Lung (tissue), 16 donors: Measurements from ENCODE around the gene CCDC38. TPM values are rescaled to one million over a fixed set of nuclear protein-coding genes. Genes with fewer than 3 reads are reported as not detected.
A peak's percentile ranks its signal among the peaks of the same experiment; 100 is the strongest.

Source experiments
- ATAC-seq: fragments of 200-7000 bp; cut with Tn5 transposase; one replicate; pipeline ENCODE4 v1.9.1; 2020; ENCODE audit warnings: moderate number of reproducible peaks; ENCODE audit not compliant: insufficient read depth, low FRiP score
- DNase-seq, 3 donors: peaks; one replicate each; pipeline ENCODE4 v3.0.0-alpha.2; 2013 to 2017
- H3K27ac ChIP-seq, 2 donors: one replicate each; pipeline ENCODE4 v1.5.1; 2013; ENCODE audit warnings: mild to moderate bottlenecking in 2 of 2, moderate library complexity in 2 of 2, control low read depth in 1 of 2, inconsistent platforms in 1 of 2, low read depth in 1 of 2, low read length in 1 of 2
- H3K27me3 ChIP-seq, 3 donors: one replicate each; pipeline ENCODE4 v1.5.1; 2013; ENCODE audit warnings: low read length in 2 of 3; ENCODE audit not compliant: control insufficient read depth in 3 of 3, insufficient read depth in 3 of 3
- H3K36me3 ChIP-seq, 4 donors: one replicate each; pipeline ENCODE4 v1.5.1; 2013; ENCODE audit warnings: low read length in 4 of 4, mild to moderate bottlenecking in 1 of 4, moderate library complexity in 1 of 4; ENCODE audit not compliant: control insufficient read depth in 4 of 4, insufficient read depth in 4 of 4
- H3K4me1 ChIP-seq, 5 donors: one replicate each; pipeline ENCODE4 v1.5.1; 2013; ENCODE audit warnings: low read length in 5 of 5, mild to moderate bottlenecking in 2 of 5, moderate library complexity in 1 of 5; ENCODE audit not compliant: control insufficient read depth in 5 of 5, insufficient read depth in 5 of 5
- H3K4me3 ChIP-seq: one replicate; pipeline ENCODE4 v1.5.1; 2013; ENCODE audit warnings: mild to moderate bottlenecking, control low read depth, moderate library complexity
- H3K9ac ChIP-seq, 2 donors: one replicate each; pipeline ENCODE4 v1.5.1; 2013; ENCODE audit warnings: low read length in 2 of 2, control low read depth in 1 of 2; ENCODE audit not compliant: insufficient read depth in 1 of 2
- H3K9me3 ChIP-seq, 4 donors: one replicate each; pipeline ENCODE4 v1.5.1; 2013; ENCODE audit warnings: low read length in 3 of 4, mild to moderate bottlenecking in 1 of 4, moderate library complexity in 1 of 4; ENCODE audit not compliant: control insufficient read depth in 4 of 4, insufficient read depth in 3 of 4
- WGBS, 2 donors: extraction: QIAGEN DNeasy Blood & Tissue Kit; methylation state at CpG; one replicate each; pipeline ENCODE4 v1.1.7; 2013; 5-methylcytosine and 5-hydroxymethylcytosine counted together
- long read RNA-seq, 5 donors: transcript quantifications; one replicate each; lab custom pipeline, GENCODE V29; 2026
- polyA plus RNA-seq, 2 donors: library from polyadenylated mRNA; stranded (reverse); fragments of 200-250 nt; gene quantifications; one replicate each; pipeline ENCODE4 v1.2.1, GENCODE V29; 2013
- total RNA-seq, 2 donors: library from RNA; depleted of rRNA in 1 of 2; stranded (reverse); fragments of >200 nt in 1 of 2; gene quantifications; one replicate each; pipeline ENCODE4 v1.2.1, GENCODE V29; 2014 to 2021
- TF ChIP-seq, protein P1 (sequence below): IDR thresholded peaks from 2 replicates; pipeline ENCODE4 v1.5.1; 2012; ENCODE audit warnings: mild to moderate bottlenecking; ENCODE audit errors: control extremely low read depth, extremely low read depth
- donor health status: control.
- donor health status: control.
- donor health status: Bipolar disorder and iron deficiency.
- donor health status: healthy.
- donor health status: DM: yes; HTN: yes; CAD: no.

Gene CCDC38
- under 1 TPM in 1 of 2 donors, not detected in 1; 0.15 TPM for total RNA-seq
- polyA plus RNA-seq = under 1 TPM; 0.04 to 0.05 TPM
- long read RNA-seq, donor 1 = 0 reads
- long read RNA-seq, donor 2 = 0 reads
- long read RNA-seq, donor 3 = 0 reads
- long read RNA-seq, donor 4 = 0 reads
- long read RNA-seq, donor 5 = 0 reads

- TF ChIP-seq, protein P1, sequence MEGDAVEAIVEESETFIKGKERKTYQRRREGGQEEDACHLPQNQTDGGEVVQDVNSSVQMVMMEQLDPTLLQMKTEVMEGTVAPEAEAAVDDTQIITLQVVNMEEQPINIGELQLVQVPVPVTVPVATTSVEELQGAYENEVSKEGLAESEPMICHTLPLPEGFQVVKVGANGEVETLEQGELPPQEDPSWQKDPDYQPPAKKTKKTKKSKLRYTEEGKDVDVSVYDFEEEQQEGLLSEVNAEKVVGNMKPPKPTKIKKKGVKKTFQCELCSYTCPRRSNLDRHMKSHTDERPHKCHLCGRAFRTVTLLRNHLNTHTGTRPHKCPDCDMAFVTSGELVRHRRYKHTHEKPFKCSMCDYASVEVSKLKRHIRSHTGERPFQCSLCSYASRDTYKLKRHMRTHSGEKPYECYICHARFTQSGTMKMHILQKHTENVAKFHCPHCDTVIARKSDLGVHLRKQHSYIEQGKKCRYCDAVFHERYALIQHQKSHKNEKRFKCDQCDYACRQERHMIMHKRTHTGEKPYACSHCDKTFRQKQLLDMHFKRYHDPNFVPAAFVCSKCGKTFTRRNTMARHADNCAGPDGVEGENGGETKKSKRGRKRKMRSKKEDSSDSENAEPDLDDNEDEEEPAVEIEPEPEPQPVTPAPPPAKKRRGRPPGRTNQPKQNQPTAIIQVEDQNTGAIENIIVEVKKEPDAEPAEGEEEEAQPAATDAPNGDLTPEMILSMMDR = no peak
- H3K27me3 ChIP-seq = peaks cover 0 to 13% (median 9%) of the 10 kb centered on the region in 3 donors
- peak; percentile 95 for ATAC-seq
- H3K9me3 ChIP-seq = no peaks in the 10 kb centered on the region
- peak within 1 kb of the TSS; percentile 76 for H3K4me3 ChIP-seq
- H3K4me1 ChIP-seq = peaks cover 0 to 8% (median 0%) of the 10 kb centered on the region in 5 donors
- DNase-seq = peak; percentile 72 to 77 (median 77)
- peak within 1 kb of the TSS in 1 of 2 donors; percentile 95 for H3K27ac ChIP-seq
- H3K9ac ChIP-seq = peak within 1 kb of the TSS; percentile 55 to 58
- WGBS, 2 donors = 0% methylated on average over 44 to 51 of the region's 51 CpGs
- H3K36me3 ChIP-seq = no peaks in the 10 kb centered on the region
Observed at GRCh38 chr12:95942524-95943329, at the start of gene CCDC38. CCDC38 (minus strand) TSS chr12:95942614; CDS start chr12:95936509, 6,105 bp downstream.

DNA sequence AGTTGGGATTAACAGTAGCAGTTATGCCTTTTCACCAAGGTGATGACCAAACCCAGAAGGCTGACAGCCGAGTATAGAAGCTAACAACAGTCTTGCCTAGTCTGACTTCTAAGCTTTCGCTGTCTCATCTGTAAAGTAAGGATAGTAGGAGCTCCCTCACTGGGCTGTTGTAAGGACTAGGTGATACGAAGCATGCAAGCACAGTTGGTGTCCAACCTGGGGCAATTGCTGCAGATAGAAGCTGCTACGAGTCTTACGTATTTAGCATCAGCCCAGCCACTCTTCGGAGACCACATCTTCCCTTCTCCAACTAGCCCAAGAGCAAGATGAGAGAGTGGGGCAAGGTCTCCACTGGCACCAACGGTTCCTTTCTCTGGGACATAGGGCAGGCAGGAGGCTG, 47.7 kb upstream of the CCDC38 start:
- H3K9me3 ChIP-seq = no peaks in the 10 kb centered on the region
- no peaks in the 10 kb centered on the region for H3K36me3 ChIP-seq
- H3K27me3 ChIP-seq = no peaks in the 10 kb centered on the region
- no peak overlapping the region for H3K4me3 ChIP-seq
- 89% methylated on average over 7 of the region's 7 CpGs for WGBS, 2 donors
- H3K27ac ChIP-seq = no peak overlapping the region
- no peak overlapping the region for H3K9ac ChIP-seq
- H3K4me1 ChIP-seq = peaks cover 0 to 5% (median 0%) of the 10 kb centered on the region in 5 donors
- DNase-seq = no peak
- TF ChIP-seq, protein P1 = no peak
- ATAC-seq = no peak

DNA sequence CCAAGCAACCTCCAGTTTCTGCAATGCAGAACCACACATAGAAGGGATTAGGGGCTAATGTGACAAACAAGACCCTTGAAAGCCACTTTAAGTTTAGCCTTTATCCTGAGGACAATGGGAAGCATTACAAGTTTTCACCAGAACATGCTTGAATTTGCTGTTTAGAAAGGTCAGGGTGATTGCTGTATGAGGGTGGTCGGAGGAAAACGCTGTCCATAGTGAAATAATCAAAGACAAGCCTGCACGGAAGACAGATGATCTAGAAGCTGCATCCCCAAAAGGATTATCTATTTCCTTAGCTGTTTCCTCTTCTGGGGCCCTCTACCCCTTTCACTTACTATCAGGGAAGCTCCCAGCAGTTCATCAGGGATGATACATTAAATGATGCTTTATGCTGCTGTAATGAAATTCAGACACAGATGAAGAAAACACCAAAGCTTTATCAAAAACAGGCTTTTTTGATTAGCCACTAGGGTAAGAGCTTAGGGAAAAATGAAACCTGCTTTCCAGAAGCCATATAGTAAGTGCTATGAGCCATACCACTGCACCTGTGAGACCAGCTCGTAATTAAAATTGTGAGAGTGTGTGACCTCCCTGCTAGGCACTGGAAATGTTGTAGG, 47.2 kb upstream of the CCDC38 start:
- DNase-seq (peak in 1 of 3 donors; percentile 4), ATAC-seq (no peak)
- TF ChIP-seq, protein P1 = no peak
- no peak overlapping the region for H3K27ac ChIP-seq
- H3K9ac ChIP-seq = no peak overlapping the region
- peaks cover 0 to 5% (median 0%) of the 10 kb centered on the region in 5 donors for H3K4me1 ChIP-seq
- H3K4me3 ChIP-seq = no peak overlapping the region
- no peaks in the 10 kb centered on the region for H3K27me3 ChIP-seq
- H3K9me3 ChIP-seq = no peaks in the 10 kb centered on the region
- H3K36me3 ChIP-seq = no peaks in the 10 kb centered on the region
- WGBS, 2 donors = 37 to 44% methylated on average over 4 of the region's 4 CpGs
